Stimulated activated CD4-positive, alpha-beta T cell treated with anti-CD3 and anti-CD28 coated beads, Interleukin-12 subunit alpha, Interleukin-12 subunit beta, amount 100 ng/mL, for 4 hours (primary cell): Measurements from ENCODE around the gene NPB.

ENCODE experiments used
- DNase-seq: peaks from one replicate; pipeline ENCODE4 v3.0.0-alpha.2; 2020

NPB gene

GRCh38 chr17:81900181-81900820 is 1.7 kb upstream of the NPB start:
- no peak for DNase-seq

- no peak for DNase-seq
Measured at GRCh38 chr17:81901167-81902022, 643 bp upstream of the NPB start.

DNA sequence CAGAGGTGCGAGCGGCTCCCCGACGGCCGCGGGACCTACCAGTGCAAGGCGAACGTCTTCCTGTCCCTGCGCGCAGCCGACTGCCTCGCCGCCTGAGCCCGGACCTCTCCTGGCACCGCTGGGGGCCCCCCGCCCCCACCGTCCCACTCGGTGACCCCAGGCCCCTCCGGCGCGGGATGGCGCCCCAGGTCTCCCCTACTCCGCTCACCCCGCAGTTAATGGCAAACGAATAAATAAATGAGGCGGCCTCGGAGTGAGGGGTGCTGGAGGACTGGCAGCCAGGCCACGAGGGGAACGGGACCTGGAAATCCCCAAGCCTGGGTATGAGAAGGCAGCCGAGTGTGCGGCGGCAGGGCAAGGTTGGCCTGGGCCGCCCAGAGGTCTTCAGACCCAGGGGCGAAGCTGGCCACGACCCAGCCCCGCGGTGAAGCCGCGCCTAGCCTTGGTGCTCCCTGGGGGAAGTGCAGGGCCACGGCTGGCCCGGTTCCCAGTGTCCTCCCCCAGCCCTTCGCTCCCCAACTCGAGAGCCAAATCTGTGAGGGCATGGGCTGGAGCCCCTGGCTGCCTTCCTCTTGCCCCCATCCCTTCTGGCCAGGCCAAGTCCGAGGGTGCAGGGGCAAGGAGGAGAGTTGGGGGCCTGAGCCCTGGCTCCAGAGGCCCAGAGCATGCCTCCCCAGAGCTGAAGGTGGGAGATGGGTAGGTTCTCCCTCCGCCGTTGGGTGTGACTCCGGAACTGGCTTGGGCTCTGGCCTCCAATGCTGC is 796 bp downstream of the NPB start:
- no peak for DNase-seq

DNA sequence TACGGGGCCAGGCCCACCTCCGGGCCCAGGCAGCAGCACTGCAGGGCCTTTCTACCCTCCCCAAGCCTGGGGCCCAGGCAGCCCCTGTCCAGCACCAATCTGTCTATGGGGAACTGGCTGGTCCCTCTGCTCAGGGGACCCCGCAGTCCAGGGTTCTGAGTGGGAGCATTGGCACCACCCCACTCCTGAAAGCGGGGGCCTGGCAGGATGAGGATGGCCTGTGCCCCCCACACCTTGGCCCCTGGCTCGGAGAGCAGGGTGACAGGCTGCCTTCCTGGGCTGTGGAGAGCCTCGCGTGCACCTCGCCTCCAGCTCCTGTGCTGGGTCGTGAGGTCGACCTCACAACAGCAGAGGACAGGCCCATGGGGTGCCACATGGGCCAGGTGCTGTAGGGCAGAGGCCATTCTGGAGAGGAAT is 1.4 kb downstream of the NPB start:
- DNase-seq, result no peak

DNA sequence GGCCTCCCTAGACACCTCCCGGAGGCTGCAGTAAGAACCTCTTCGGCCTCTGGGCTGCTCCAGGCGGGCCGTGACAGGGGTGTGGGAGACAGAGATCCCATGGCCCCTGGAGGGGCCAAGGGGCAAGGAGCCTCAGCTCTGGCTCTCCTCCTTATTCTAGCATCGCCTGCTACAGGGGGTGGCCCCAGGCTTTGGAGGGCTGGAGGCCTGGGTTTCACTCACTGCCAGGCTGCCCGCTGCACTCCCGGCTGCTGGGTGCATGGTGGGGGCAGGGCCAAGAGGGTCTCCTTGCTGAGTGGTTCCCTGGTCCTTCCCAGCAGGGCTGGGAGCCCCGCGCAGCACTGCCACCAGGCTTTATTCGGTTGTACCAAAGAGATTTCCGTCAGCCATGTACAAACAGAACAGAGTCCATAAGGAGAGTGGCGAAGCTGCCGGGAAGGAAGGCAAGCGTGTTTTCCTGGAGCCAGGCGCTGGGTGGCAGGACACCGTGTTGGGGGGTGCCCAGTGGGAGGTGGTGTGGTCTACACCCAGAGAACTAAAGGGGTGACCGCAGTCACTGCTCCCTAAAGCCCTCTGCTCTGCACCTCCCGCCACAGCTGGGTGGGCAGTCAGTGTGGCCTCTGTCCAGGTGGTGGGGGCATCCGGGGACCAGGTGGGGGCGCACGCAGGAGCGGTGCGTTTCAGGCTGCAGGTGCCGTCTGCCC is 2.0 kb downstream of the NPB start:
- no peak for DNase-seq

DNA sequence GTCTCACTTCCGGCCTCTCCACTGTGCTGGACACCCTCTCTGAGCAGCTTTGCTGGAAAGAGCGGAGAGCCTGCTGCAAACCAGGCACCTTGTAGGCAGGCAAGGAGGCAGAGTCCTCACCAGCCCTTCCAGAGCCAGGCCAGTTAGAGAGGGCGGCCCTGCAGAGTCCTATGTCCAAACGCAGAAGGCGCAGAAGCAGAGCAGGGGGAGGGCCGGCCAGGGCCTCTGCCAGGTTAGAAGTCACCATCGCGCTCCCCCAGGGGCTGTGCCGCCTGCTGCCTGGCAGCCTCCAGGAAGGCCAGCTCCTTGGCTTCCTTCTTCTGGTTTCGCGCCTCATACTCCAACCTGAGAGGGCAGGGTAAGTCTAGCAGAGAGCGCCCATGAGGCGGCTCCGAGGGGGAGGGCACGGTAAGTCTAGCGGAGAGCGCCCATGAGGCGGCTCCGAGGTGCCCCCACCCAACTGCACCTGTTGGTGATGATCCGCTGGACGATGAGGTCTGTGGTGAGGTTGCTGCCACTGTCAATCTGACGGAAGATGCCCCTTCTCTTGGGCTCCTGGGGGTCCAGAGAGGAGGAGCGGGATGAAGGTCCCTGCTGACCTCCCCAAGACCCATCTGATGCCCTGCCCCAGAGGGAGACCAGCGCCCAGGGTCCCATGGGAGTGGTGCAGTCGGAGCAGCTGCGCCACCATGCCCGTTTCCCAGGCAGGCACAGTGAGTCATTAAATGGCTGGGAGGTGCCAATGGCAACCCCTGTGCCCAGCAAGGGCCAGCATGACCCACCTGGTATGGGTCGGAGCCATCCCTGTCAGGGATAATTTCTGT is 2.8 kb downstream of the NPB start:
- no peak for DNase-seq

GRCh38 chr17:81905424-81905875 is 3.4 kb downstream of the NPB start:
- no peak for DNase-seq

DNA sequence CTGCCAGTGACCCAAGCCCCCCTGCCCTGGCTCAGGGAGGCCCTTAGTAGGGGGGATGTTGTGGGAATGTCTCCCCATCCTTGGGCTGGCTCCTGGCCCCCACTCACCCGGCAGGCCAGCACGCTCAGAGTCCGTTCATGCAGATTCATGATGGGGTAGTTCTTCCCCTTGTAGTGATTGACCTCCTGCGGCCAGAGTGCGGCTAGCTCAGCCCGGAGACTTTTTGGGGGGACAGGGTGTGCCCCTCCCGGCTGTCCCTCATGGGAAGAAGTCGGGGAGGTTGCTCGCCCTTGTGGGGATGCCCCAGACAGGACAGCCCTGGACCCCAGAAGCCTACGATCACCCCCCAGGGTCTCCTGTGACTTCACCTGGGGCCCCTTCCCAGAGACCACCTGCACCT is 4.0 kb downstream of the NPB start:
- no peak for DNase-seq

DNA sequence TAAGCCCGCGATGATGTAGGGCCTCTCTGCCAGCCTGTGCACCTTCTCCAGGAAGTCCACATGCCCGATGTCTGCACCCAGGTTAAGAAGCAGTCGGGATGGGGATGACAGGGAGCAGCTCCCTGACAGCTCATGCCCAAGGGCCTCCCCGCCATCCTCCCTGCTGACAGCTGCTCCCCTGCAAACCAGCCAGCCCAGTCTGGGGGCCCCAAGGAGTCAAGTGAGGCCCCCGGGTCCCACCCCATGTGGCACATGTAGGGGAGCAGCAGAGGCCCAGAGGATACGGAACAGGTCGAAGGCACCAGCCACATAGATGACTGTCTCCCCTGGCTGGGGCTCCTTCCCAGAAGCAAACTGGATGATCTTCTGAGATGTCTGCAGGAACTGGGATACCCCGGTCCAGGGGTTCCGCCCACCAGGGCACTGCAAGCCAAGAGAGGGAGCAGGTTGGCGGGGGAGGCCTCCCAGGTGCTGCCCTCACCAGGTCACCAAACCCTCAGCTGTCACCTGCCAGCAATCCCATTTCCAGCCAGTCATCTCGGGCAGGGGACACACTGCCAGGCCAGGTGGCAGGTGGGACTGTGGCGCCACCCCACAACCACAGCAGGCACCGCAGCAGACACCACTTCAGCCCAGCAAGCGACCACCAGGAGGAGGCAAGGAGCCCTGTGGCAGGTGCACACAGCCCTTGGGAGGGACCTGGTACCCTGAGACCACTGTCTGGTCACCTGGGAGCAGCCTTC is 4.6 kb downstream of the NPB start:
- DNase-seq, result no peak

- DNase-seq, result no peak
Measured at GRCh38 chr17:81907219-81908145, 5.4 kb downstream of the NPB start.

- no peak for DNase-seq
Measured at GRCh38 chr17:81908793-81909192, 6.8 kb downstream of the NPB start.

DNA sequence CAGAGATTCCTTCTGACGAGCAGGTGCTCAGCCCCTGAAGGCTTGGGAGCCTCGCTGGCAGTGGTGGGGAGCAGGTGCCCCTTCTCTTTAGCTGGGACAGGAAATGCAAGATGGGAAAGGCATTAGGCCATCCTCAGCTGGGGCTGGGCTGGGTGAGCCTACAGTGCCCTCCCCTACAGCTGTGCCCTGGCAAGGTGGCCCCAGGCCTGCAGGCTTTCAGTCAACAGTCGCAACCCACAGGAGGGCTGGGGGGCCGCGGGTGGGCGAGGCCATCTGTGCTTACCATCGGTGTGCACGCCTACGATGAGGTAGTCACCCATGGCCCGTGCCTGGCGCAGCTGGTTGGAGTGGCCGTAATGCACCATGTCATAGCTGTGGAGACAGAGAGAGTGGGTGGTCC is 7.2 kb downstream of the NPB start:
- no peak for DNase-seq

DNA sequence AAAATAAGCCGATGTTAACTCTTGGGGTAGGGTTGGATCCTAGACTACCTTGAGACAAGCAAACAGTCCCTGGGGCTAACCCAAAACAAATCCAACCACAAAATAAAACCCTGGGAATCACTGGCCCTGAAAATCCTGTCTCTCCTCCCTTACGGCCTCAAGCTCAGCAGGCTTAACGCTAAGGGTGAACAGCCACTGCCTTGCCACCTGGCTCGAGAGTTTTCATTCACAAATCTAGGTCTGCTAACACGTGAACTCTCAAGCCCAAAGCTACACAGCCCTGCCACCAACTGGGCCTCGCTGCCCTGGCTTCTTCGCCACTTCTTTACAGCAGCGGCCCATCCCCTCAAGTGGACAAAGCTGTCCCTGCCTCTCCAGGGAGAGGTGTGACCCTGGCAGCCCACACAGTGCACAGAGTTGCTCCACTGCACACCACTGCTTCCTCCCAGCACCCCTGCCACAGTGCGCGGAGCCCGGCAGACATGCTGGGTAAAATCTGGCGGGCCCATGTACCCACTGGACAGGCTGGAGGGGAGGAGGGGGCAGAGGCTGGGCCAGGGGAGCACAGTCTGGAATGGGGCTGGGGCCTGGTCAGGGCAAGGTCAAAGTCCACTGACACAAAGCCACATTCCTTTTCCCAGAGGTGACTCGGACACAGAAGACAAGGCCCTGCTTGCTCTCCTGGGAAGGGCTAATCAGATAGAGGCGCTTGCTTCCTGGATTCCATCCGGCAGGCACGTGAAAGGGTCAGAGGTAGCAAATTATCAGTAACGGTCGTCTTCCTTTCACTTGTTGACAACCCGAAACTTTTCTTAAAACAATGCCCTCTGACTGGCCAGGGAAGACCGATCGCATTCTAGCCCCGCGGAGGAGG is 8.2 kb downstream of the NPB start:
- no peak for DNase-seq

GRCh38 chr17:81910840-81911276 is 8.8 kb downstream of the NPB start:
- no peak for DNase-seq

DNA sequence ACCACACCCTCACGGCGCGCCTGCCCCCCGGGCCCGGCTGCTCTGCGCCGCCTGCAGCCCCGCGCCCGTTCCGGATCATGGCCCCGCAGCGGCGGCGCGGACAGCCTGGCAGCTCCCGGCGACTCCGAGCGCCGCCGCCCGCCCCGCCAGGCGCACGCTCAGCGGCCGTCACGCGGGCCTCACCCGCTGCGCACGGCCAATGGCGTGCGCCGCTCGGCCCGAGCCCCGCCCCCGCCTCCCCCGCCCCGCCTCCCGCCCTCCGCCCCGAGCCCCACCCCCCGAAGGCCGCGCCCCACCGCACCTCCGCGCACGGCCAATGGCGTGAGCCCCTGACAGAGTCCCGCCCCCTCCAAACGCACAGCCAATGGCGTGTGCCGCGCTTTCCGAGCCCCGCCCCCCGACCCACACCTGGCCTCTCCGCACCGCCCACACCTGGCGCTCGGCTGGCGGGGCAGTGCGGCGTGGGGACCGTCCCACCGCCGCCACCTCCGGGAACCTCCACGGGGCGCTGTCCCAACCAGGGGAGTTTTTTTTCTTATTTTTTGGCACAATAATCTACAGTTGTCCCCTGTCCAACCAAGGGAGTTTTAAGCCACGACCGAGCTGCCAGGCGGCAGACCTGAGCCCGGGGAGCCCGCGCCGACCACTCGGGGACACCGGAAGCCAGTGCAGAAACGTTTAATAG is 9.4 kb downstream of the NPB start, which contains the start of gene PCYT2:
PCYT2 (minus strand) TSS at position 123 of the 685 bp plus-strand sequence; CDS start at position 79, 44 bp downstream.
- peak; percentile 92 for DNase-seq

DNA sequence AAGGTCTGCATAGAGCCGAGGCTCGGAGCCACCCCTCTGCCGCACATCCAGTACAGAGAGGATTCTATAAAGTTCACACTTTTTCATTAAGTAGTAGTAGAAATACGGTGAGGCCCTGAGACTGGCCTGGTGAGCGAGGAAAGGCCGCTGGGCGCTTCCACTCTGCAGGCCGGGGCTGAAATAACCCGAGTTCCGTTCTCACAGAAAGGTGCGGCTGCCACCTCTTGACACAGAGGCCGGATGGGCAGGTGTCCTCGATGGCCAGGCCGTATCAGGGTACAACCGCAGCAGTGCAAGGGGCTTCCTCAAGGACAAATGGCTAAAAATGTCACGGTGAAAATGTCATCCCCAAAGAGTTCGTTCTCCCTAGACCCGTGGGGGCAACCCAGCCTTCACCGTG is 9.9 kb downstream of the NPB start:
- no peak for DNase-seq

DNA sequence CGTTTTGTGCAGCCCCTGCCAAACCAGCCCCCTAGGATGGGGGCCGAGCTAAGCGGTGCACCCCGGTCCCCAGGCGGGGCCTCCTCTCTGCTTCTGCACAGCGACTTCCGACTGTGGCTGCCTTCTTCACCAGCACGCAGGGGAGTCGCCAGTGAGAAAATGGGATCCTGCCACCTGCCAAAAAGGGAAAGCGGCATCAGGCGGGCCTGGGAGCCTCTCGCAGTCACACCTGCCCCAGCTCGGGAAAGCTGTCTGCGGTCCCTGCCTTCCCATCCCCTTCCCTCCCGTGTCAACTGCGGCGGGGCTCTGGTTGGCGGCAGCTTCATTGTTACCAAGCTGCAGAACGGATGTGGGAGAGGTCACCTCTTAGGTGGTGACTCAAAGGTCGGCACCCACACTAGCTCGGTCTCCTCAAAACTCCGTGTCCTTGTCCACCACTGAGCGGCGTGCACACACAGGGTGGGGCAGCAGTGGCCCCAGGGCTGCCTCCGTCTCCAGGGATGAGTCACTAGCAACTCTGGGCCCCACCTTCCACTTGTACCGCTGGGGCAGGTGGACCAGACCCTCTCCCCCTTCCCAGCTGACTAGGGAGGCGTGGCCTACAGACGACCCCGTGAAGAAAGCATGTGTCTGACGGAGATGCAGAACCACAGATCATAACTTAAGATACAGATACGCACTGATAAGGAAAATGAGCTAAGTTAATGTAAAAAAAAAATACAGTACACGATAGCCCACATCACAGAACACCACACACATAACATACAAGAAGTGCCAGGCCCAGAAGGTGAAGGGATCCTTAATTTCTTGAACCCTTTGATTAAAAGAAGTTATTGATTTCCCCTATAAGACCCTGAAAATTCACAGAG is 10.6 kb downstream of the NPB start:
- no peak for DNase-seq
